ENCODE data around the gene EXOC6B.

Gene EXOC6B

GRCh38 chr2:72271766-72272641, 553.8 kb downstream of the EXOC6B start:
- ATAC-seq (no peak), DNase-seq (no peak)

GRCh38 chr2:72271276-72271614, 554.6 kb downstream of the EXOC6B start:
- ATAC-seq = no peak
- DNase-seq = no peak

- no peak for ATAC-seq
- no peak for DNase-seq
Measured at GRCh38 chr2:72270556-72271275, 555.1 kb downstream of the EXOC6B start.

DNA sequence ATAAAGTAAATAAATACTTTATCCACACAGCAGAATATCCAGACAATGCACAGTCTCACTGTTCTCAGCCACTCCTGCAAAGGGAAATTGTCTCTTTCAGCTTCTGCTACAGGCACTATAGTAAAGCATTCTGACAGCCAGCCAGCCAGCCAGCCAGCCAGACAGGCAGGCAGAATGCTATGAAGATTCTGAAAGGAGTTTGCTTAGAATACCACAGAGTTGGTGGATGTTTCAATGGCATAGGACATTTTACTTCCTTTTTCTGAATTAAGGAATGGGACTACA, 562.1 kb downstream of the EXOC6B start:
- ATAC-seq = no peak
- no peak for DNase-seq

DNA sequence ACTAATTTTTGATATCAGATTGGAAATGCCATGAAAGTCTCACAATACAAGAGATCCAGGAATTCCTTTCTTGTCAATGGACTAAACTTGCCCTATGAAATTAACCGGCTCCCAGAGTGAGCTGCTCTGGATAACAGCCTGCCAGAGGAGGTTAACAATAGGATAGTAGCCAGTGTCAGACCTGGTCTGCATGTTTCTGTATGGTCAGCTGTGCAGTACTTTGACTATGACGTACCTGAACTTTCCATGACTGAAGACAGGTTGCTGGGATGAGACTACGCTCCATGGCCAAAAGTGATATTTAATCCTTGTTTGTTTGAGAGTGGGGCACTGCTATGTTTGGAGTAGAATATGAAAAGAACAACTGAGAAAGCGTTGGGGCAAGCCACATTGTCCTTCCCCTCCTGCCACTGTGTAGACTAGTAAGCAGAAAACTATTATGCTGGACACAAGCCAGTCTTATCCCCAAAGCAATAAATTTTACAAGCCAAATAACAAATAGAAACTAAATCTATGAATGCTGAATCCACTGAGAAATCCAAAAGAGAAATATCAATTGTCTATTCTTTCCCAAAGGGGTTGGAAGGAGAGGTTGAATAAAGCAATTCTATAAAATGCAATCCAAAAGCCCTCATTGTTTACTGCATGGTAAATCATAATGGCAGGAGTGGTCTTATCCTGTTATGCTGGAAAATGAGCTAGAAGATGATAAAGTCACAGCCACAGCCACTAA, 562.6 kb downstream of the EXOC6B start:
- no peak for DNase-seq

DNA sequence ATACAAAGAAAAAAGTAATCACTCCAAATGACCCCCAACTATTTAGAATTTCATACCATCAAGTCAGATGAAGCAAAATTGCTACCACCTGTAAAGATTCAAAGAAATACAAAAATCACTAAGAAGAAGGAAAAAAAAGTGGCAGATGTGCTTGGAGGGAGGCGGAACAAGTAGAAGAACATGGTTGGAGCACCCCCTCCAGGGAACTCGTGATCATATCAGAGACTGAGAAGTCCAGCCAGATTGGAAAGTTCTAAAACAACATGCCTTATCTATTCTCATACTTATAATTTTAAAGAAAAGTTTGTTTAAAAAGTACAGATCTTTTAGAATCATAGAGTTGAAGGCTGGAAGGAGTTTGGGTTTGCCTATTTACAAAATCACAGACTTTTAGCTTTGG, 564.8 kb downstream of the EXOC6B start:
- ATAC-seq (no peak), DNase-seq (no peak)

More for the DNA sequence above, 562.6 kb downstream of the EXOC6B start:
- ATAC-seq = no peak

- ATAC-seq = no peak
Measured at GRCh38 chr2:72255540-72255939, 570.3 kb downstream of the EXOC6B start.

GRCh38 chr2:72254831-72255451, 570.9 kb downstream of the EXOC6B start:
- DNase-seq (no peak), ATAC-seq (no peak)

More at GRCh38 chr2:72255540-72255939, 570.3 kb downstream of the EXOC6B start:
- DNase-seq = no peak

DNA sequence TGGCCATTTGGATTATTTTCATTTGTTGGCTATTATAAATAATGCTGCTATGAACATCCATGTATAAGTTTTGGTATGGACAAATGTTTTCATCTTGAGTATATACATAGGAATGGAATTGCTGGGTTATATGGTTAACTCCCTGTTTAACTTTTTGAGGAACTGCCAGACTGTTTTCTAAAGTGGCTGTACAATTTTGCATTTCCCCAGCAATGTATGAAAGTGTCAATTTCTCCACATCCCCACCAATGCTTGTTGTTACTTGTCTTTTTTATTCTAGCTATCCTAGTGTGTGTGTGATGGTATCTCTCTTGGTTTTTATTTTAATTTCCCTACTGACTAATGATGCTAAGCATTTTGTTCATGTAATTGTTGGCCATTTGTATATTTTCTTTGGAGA, 587.5 kb downstream of the EXOC6B start:
- ATAC-seq (no peak), DNase-seq (no peak)

GRCh38 chr2:72237549-72237948, 588.3 kb downstream of the EXOC6B start:
- ATAC-seq (no peak), DNase-seq (no peak)

DNA sequence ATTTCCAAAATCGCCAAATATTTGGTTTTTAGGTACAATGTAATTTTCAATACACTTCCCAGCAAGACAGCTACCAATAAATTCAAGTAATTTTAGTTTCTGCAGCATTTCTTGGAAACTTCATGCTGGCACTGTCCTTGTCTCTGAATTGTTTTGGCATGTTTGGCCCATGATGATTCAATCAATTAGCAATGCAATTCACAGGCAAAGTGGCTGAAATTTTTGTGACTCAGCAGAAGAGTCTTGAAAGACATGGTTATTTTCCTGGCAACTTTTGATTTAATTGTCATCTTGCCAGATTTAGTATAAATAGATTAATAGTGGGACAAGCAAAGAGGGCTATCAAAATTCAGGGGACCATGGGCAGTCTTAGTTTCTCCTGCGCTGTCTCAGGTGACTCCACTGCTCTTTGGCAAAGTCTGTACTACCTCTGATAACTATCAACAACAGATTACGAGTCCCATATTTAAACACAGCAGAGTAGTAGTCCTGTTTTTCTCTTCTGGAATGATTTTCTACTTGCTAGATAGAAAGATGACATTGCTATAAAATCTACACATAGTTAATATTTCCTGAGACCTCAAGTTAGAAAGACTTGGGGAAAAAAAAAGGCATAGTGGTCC, 589.3 kb downstream of the EXOC6B start:
- DNase-seq (no peak), ATAC-seq (no peak)

DNA sequence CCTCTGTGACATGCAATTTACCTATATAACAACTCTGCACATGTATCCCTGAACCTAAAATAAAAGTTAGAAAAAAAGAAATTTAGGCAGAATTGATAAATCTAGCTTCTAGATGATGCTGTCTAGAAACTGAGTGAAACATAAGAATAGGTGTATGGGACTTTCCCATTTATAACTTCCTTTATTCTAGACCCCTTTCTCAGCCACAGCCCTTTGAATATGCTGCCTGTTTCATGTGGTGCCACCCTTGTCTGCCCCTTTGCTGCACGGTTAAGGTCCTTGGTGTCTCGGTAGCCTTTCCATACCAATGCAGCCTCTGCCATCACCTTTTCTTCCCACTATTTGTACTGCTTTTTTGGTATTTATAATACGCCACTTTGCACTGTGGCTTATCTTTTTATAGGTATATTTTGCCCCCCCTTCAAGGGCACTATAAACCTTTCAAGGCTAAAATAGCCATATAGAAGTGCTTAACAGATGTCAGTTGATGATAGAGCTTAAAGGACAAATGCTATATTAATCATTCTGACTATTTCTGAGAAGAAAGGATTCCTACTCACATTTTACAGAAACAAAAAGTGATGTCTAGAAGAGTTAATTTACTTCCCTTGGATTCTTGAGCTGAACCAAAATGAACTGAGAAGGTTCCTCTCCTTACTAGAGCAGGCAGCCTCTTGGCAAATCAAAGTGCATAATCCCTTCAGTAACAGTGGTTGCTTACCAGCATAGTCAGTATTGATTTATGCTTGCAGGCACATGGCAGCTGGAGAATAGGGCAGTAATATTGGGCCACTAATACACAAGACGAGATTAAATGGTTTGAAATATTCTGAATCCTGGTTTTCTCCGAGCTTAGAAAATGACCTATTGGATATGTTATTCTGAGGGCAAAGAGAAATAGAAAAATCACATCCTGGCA, 590.1 kb downstream of the EXOC6B start:
- ATAC-seq (no peak), DNase-seq (no peak)

DNA sequence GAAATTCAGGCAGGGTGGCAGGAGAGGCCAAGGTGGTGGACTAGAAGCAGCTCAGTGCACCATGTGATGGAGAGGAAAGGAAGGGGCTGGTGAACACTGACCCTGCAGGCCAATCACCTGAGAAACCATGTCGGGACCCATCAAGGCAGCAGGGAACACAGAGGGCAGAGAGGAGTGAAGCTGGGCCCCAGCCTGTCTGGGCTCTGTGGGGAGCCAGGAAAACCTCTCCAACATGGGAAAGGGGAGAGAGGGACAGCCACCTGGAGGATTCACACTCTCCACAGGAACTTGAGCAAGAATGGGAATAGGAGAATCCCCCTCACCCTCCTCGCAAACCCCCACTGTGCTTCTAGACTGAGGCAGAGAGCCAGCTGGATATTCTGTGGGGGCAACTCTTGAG, 592.6 kb downstream of the EXOC6B start:
- ATAC-seq = no peak
- no peak for DNase-seq

DNA sequence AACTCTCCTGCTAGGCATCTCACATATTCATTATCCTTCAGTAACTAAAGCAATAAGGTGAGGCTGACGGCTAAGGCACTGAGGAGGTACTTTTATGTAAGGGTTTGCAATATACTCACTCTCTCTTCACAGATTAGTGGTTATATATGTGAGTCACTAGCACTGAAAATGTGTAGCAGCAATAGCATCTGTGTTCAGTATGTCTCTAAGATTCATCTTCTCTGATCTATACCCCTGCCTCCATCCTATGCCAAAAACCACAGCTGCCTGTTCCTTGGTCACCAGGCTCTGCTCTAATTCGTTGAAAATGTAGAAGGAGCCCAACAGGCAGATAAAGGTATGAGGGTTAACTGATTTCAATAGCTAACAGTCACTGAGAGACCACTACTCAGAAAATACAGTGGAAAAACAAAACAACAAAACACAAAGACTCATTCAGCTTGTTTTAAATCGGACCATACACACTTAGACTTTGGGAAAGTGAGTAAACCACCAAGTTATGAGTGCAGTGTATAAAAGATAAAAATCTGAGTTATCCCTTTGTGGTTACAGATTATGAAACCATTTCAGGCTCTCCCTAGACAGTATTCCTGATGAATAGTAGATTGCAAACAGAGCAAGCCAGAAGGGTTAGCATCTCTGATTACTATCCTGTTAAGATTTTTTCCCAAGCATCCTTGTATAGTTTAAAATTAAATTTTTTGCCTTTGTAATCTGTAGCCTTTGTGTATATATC, 602.8 kb downstream of the EXOC6B start:
- ATAC-seq (no peak), DNase-seq (no peak)

DNA sequence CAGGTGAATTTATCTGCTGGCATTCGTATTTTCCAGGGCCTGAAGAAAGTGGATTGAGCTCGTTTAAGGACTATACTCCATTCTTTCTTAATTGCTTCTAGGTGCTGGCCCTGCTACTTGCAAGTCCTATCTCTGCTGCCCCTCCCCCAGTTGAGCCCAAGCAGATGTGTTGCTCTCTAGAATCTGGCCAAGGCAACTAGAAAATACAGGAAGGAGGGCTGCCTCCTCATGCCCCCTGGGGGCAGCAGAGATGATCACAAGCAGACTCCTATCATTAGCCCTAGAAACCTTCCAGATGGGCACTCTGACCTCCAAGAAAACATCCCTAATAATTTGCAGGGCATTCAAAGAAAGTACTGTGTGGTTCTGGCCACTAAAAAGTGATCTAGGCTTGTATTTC, 605.7 kb downstream of the EXOC6B start:
- DNase-seq (no peak), ATAC-seq (no peak)

DNA sequence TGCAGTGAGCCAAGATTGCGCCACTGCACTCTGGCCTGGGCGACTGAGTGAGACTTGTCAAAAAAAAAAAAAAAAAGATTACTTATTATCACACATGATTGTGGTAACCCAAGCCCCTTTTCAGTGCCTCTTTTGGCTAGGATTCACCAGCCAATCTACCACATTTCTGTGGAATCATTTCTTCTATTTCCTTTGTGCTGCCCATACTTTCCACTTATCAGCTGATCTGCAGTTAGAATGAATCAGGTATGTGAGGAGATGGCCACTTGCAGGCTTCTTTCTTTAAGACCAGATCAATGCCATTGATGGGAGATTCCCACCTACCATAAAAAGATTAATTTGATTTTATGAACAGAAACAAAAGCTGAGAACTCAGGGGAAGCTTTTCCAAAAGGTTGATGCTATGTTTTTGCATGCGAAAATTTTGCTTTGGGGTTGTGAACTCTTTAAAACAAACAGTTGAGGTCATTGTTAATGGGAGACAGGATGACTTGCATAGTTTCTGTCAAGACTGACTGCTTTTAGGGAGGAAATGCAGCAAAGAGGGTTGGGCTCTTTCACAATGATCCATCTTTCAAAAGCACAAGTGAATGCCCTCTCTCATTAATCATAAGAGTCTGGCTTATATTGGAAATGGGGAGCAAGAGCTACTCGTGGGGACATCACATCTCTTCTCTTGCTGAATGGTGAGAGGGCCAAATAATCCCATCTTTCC, 611.2 kb downstream of the EXOC6B start:
- ATAC-seq (no peak), DNase-seq (no peak)

DNA sequence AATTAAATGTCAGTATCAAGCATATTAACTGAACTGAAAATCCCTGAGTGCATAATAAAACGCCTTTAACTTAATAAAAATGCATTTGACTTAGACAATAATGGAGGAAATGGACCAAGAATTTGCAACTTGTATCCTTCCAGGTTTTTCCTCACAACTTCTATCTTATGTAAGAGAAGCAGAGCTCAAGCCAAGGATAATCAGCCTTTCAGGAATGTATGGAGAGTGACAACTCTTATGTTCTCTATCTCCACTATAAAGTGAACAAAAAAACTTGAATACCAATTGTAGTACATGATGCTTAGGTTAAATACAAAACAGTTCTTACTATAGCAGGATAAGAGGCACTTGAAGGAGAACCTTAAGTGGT, 613.4 kb downstream of the EXOC6B start:
- ATAC-seq (no peak), DNase-seq (no peak)

- DNase-seq = no peak
Measured at GRCh38 chr2:72211777-72212485, 613.9 kb downstream of the EXOC6B start.

GRCh38 chr2:72211350-72211749, 614.5 kb downstream of the EXOC6B start:
- no peak for DNase-seq
- ATAC-seq = no peak

More at GRCh38 chr2:72211777-72212485, 613.9 kb downstream of the EXOC6B start:
- no peak for ATAC-seq

All from stimulated activated naive CD8-positive, alpha-beta T cell treated with anti-CD3 and anti-CD28 coated beads, Interleukin-15, Interleukin-2, amounts not matched to agents 100 U/mL and 50 U/mL, for 24 hours (primary cell).